Keratinocyte (primary cell): ENCODE measurements around the gene ZNF562. TPM values are rescaled to one million over a fixed set of nuclear protein-coding genes. Genes with fewer than 3 reads are reported as not detected.
A peak's percentile ranks its signal among the peaks of the same experiment; 100 is the strongest.
"Not testable (repeated sequence)": the region's sequence is repeated elsewhere in the genome, so short reads cannot be mapped to it uniquely, and the experiment has no call there.

Experiments used
- DNase-seq: peaks from one replicate; pipeline ENCODE4 v3.0.0-alpha.2; 2011; ENCODE audit warnings: low read depth, missing footprints, low spot score
- FAIRE-seq: peaks from 2 replicates; lab custom pipeline; 2011; peaks lifted over from hg19 to GRCh38; lab: Jason Lieb, UNC
- H2AFZ ChIP-seq: 2 replicates; pipeline ENCODE4 v1.6.0; 2012; ENCODE audit warnings: low read length, control low read depth, inconsistent platforms; ENCODE audit not compliant: control insufficient read depth
- H3K27ac ChIP-seq: 2 replicates; pipeline ENCODE4 v1.5.1; 2011; ENCODE audit warnings: low read length; ENCODE audit not compliant: control insufficient read depth, insufficient read depth
- H3K27me3 ChIP-seq: 3 replicates; pipeline ENCODE4 v1.6.0; 2011; ENCODE audit warnings: low read length; ENCODE audit not compliant: control insufficient read depth, insufficient read depth; ENCODE audit errors: extremely low read depth
- H3K36me3 ChIP-seq, 2 experiments: 2 replicates in 1 of 2; 3 replicates in 1 of 2; pipeline ENCODE4 v1.5.1; 2011; ENCODE audit warnings: low read length in 2 of 2, mild to moderate bottlenecking in 1 of 2; ENCODE audit not compliant: control insufficient read depth in 2 of 2, insufficient read depth in 2 of 2; ENCODE audit errors: extremely low read depth in 1 of 2
- H3K4me1 ChIP-seq: 3 replicates; pipeline ENCODE4 v1.5.1; 2011; ENCODE audit warnings: low read length; ENCODE audit not compliant: control insufficient read depth, insufficient read depth; ENCODE audit errors: extremely low read depth
- H3K4me2 ChIP-seq: 3 replicates; pipeline ENCODE4 v1.6.0; 2011; ENCODE audit warnings: low read depth, low read length; ENCODE audit not compliant: control insufficient read depth, insufficient read depth; ENCODE audit errors: extremely low read depth
- H3K4me3 ChIP-seq, 3 experiments: fragments of 200-600 bp in 1 of 3; sonication (generic) in 1 of 3; 2 replicates in 2 of 3; 3 replicates in 1 of 3; pipeline ENCODE4 v1.5.1; 2011 to 2016; ENCODE audit warnings: low read length in 3 of 3, mild to moderate bottlenecking in 3 of 3, control low read depth in 2 of 3, inconsistent platforms in 1 of 3, low read depth in 1 of 3, mixed read lengths in 1 of 3, mixed run types in 1 of 3, moderate library complexity in 1 of 3; ENCODE audit not compliant: control insufficient read depth in 2 of 3, insufficient read depth in 2 of 3; ENCODE audit errors: extremely low read depth in 1 of 3
- H3K79me2 ChIP-seq: 2 replicates; pipeline ENCODE4 v1.6.0; 2012; ENCODE audit warnings: low read length; ENCODE audit not compliant: control insufficient read depth, insufficient read depth
- H3K9ac ChIP-seq: 3 replicates; pipeline ENCODE4 v1.6.0; 2011; ENCODE audit warnings: low read length; ENCODE audit not compliant: control insufficient read depth, insufficient read depth; ENCODE audit errors: extremely low read depth
- H3K9me1 ChIP-seq: 3 replicates; pipeline ENCODE4 v1.6.0; 2011; ENCODE audit warnings: low read length; ENCODE audit not compliant: control insufficient read depth, insufficient read depth; ENCODE audit errors: extremely low read depth
- H3K9me3 ChIP-seq: 2 replicates; pipeline ENCODE4 v1.5.1; 2012; ENCODE audit warnings: low read depth, low read length; ENCODE audit not compliant: control insufficient read depth
- H4K20me1 ChIP-seq: 3 replicates; pipeline ENCODE4 v1.6.0; 2011; ENCODE audit warnings: low read length; ENCODE audit not compliant: control insufficient read depth, insufficient read depth; ENCODE audit errors: extremely low read depth
- CTCF ChIP-seq, 3 experiments: IDR thresholded peaks in 1 of 3; conservative IDR thresholded peaks in 1 of 3; optimal IDR thresholded peaks in 1 of 3; 2 replicates in 2 of 3; 3 replicates in 1 of 3; pipeline versions ENCODE3 to v1.5.1; 2011; ENCODE audit warnings: low read length in 3 of 3, mild to moderate bottlenecking in 3 of 3, moderate library complexity in 2 of 3, control low read depth in 1 of 3, inconsistent platforms in 1 of 3; ENCODE audit not compliant: insufficient read depth in 2 of 3; ENCODE audit errors: extremely low read depth in 1 of 3
- EZH2 ChIP-seq: IDR thresholded peaks from one replicate; pipeline ENCODE4 v1.6.1; 2012; ENCODE audit warnings: inconsistent platforms, mild to moderate bottlenecking, low read length, moderate library complexity
- dilution Hi-C: fragments of 300-500 bp; cut with MboI; formaldehyde crosslinking; loops from one replicate; pipeline ENCODE4 v1.7.0; 2020; ENCODE audit warnings: low sequenced_read_pairs; ENCODE audit not compliant: extremely low pct_ligation_motif_present
- polyA plus RNA-seq, 5 experiments: library from polyadenylated mRNA; depleted of rRNA in 3 of 5; stranded (reverse) in 3 of 5; stranded (forward) in 1 of 5; unstranded in 1 of 5; fragments of >200 nt; gene quantifications; 1 replicate in 1 of 5; 2 replicates in 3 of 5; 3 replicates in 1 of 5; pipeline versions ENCODE4 v1.2.1 to v1.2.3, GENCODE V29; 2011 to 2012; ENCODE audit warnings: missing spikeins in 2 of 5, low read depth in 1 of 5, low replicate concordance in 1 of 5

Gene ZNF562
- polyA plus RNA-seq, 1 donor (not counting 4 experiments of a cell fraction or from before 2014, with no cell fraction given): 21.1 TPM

- dilution Hi-C loops, H3K4me2 ChIP-seq, H3K27ac ChIP-seq, H3K79me2 ChIP-seq, H3K4me1 ChIP-seq, H3K27me3 ChIP-seq, H3K4me3 ChIP-seq, H3K36me3 ChIP-seq, H4K20me1 ChIP-seq, FAIRE-seq, H3K9me3 ChIP-seq, H3K9me1 ChIP-seq, H3K9ac ChIP-seq, DNase-seq, H2AFZ ChIP-seq: not testable (repeated sequence)
These were observed 5.1 kb upstream of the ZNF562 start for GRCh38 chr19:9679996-9680395.

GRCh38 chr19:9675358-9675901 lies 530 bp upstream of the ZNF562 start:
- H4K20me1 ChIP-seq, dilution Hi-C loops, H3K9me1 ChIP-seq, H3K4me1 ChIP-seq, FAIRE-seq, H3K27me3 ChIP-seq, DNase-seq: not testable (repeated sequence)
- Histone ChIP-seq H3K4me3 (peak overlapping the region; percentile 55 to 84 (median 82)), H3K79me2 (peaks cover 35% of the 10 kb centered on the region), H3K9ac (peak overlapping the region; percentile 89), H2AFZ (peak overlapping the region; percentile 93), H3K9me3 (peaks cover 16% of the 10 kb centered on the region), H3K4me2 (peak overlapping the region; percentile 74), H3K27ac (peak overlapping the region; percentile 94), H3K36me3 (peaks cover 3 to 13% of the 10 kb centered on the region in 2 experiments)

GRCh38 chr19:9673912-9674662 lies 813 bp downstream of the ZNF562 start:
- H3K4me1 ChIP-seq: no peaks in the 10 kb centered on the region
- FAIRE-seq (no peak), DNase-seq (peak; percentile 11)
- H3K9ac ChIP-seq: peak overlapping the region; percentile 89
- H3K36me3 ChIP-seq: peaks cover 5 to 13% of the 10 kb centered on the region in 2 experiments
- H3K27me3 ChIP-seq: no peaks in the 10 kb centered on the region
- peak overlapping the region; percentile 93 for H2AFZ ChIP-seq
- H3K4me3 ChIP-seq: peak overlapping the region; percentile 55 to 84 (median 82)
- no peaks in the 10 kb centered on the region for H4K20me1 ChIP-seq
- peak overlapping the region; percentile 94 for H3K27ac ChIP-seq
- dilution Hi-C loops: no loop called here
- peaks cover 17% of the 10 kb centered on the region for H3K9me3 ChIP-seq
- H3K79me2 ChIP-seq: peaks cover 48% of the 10 kb centered on the region
- no peaks in the 10 kb centered on the region for H3K9me1 ChIP-seq
- H3K4me2 ChIP-seq: peak overlapping the region; percentile 74
- TF ChIP-seq EZH2 (no peak), CTCF (optimal IDR thresholded peaks at IDR 0.05 in 1 of 3, IDR thresholded peaks at IDR 0.05 in 1 of 3, conservative IDR thresholded peaks at IDR 0.05 in 1 of 3; ENCODE audit: extremely low read depth in 1 of 3, insufficient read depth in 2 of 3, low read length in 3 of 3) (no peak)
